Measurements from ENCODE around the gene UXT.
"Not testable (repeated sequence)": the region's sequence is repeated elsewhere in the genome, so short reads cannot be mapped to it uniquely, and the experiment has no call there.

The UXT gene

GRCh38 chrX:47614618-47615017 is 44.4 kb downstream of the UXT start:
- no peak for DNase-seq (ENCODE audit: low read depth)

- DNase-seq (ENCODE audit: low read depth): no peak
These were observed 45.9 kb downstream of the UXT start for GRCh38 chrX:47613082-47613481.

- DNase-seq (ENCODE audit: low read depth): no peak
These were observed 46.6 kb downstream of the UXT start for GRCh38 chrX:47612418-47612817.

GRCh38 chrX:47611926-47612325 is 47.1 kb downstream of the UXT start:
- DNase-seq (ENCODE audit: low read depth): no peak

GRCh38 chrX:47611489-47611888 is 47.5 kb downstream of the UXT start:
- DNase-seq (ENCODE audit: low read depth): no peak

- DNase-seq (ENCODE audit: low read depth): no peak
These were observed 48.5 kb downstream of the UXT start for GRCh38 chrX:47610511-47610910.

GRCh38 chrX:47608130-47608810 is 50.7 kb downstream of the UXT start:
- DNase-seq (ENCODE audit: low read depth): no peak

GRCh38 chrX:47607091-47607490 is 51.9 kb downstream of the UXT start:
- DNase-seq (ENCODE audit: low read depth): no peak

- DNase-seq (ENCODE audit: low read depth): no peak
These were observed 54.0 kb downstream of the UXT start for GRCh38 chrX:47605024-47605423.

- not testable (repeated sequence) for DNase-seq (ENCODE audit: low read depth)
These were observed 55.9 kb downstream of the UXT start for GRCh38 chrX:47603125-47603524.
